HL-60/S4 treated with phorbol 12-myristate 13-acetate at 8.2 ng/mL for 4 days and 3 days (cell line): Measurements from ENCODE around the gene EPS8L2.
"Not testable (repeated sequence)": the region's sequence is repeated elsewhere in the genome, so short reads cannot be mapped to it uniquely, and the experiment has no call there.

Experiments used
- in situ Hi-C: fragments of 300-500 bp; cut with MboI; formaldehyde crosslinking; loops from 2 replicates; pipeline ENCODE4 v1.15.0; 2022; ENCODE audit warnings: low sequenced_read_pairs

Gene EPS8L2

GRCh38 chr11:724049-724777 lies 18.2 kb downstream of the EPS8L2 start:
- in situ Hi-C loops, result no loop called here

DNA sequence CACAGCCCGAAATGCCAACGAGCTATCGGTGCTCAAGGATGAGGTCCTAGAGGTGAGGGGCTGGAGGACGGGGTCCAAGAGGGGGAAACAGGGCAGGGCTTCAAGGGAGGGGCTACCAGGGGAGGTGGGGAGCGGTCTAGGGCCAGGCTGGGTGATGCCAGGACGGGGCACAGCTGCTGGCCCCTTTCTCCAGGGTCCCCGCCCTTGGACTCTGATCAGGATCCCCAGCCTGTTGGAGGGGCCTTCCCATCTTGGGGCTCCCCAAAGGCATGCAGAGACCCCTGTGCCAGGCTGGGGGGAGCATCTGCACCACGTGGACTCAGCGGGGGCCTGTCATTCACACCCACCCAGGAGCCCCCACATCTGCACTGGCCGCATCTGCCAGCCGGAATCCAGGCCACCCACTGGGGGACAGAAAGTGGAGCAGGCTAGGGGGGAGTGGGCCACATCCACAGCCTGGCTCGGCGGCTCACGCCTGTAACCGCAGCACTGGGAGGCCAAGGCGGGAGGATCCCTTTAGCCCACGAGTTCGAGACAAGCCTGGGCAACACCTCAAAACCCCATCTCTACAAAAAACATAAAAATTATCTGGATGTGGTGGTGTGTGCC lies 18.9 kb downstream of the EPS8L2 start:
- in situ Hi-C loops, result no loop called here

DNA sequence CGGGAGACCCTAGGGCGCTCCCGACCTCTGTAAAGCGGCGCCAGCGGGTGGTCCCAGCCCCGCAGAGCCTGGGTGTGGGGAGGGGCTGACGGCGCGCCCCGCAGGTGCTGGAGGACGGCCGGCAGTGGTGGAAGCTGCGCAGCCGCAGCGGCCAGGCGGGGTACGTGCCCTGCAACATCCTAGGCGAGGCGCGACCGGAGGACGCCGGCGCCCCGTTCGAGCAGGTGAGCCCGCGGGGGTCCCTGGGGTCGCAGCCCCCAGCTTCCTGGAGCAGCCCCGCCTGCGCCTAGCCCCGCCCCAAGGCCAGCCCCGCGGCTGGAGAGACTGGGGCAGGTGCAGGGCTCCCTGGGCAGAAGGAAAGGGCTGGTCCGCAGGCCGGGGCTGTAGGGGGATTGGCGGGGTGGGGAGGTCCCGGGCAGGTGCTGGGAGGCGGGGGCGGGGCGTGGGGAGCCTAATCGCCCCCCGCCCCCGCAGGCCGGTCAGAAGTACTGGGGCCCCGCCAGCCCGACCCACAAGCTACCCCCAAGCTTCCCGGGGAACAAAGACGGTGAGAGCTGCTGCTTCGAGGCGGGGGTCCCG lies 19.7 kb downstream of the EPS8L2 start:
- in situ Hi-C loops, result no loop called here

DNA sequence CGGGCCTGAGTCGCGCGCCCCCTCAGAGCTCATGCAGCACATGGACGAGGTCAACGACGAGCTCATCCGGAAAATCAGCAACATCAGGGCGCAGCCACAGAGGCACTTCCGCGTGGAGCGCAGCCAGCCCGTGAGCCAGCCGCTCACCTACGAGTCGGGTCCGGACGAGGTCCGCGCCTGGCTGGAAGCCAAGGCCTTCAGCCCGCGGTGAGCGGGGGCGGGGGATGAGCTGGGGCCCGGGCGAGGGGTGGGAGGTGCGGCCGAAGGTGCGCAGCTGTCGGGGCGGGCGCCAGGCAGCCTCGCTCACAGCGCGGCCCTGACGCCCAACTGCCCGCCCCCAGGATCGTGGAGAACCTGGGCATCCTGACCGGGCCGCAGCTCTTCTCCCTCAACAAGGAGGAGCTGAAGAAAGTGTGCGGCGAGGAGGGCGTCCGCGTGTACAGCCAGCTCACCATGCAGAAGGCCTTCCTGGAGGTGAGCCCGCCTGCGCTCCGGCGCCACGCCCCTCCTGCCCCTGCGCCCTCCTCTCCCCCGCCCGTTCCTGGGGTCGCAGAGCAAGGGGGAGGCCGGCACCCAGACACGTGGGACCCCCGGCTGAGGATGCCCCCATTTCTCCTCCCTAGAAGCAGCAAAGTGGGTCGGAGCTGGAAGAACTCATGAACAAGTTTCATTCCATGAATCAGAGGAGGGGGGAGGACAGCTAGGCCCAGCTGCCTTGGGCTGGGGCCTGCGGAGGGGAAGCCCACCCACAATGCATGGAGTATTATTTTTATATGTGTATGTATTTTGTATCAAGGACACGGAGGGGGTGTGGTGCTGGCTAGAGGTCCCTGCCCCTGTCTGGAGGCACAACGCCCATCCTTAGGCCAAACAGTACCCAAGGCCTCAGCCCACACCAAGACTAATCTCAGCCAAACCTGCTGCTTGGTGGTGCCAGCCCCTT lies 20.5 kb downstream of the EPS8L2 start:
- in situ Hi-C loops, result no loop called here

DNA sequence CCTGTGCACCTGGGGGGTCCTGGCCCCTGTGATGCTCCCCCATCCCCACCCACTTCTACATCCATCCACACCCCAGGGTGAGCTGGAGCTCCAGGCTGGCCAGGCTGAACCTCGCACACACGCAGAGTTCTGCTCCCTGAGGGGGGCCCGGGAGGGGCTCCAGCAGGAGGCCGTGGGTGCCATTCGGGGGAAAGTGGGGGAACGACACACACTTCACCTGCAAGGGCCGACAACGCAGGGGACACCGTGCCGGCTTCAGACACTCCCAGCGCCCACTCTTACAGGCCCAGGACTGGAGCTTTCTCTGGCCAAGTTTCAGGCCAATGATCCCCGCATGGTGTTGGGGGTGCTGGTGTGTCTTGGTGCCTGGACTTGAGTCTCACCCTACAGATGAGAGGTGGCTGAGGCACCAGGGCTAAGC lies 21.3 kb downstream of the EPS8L2 start:
- in situ Hi-C loops, result no loop called here

DNA sequence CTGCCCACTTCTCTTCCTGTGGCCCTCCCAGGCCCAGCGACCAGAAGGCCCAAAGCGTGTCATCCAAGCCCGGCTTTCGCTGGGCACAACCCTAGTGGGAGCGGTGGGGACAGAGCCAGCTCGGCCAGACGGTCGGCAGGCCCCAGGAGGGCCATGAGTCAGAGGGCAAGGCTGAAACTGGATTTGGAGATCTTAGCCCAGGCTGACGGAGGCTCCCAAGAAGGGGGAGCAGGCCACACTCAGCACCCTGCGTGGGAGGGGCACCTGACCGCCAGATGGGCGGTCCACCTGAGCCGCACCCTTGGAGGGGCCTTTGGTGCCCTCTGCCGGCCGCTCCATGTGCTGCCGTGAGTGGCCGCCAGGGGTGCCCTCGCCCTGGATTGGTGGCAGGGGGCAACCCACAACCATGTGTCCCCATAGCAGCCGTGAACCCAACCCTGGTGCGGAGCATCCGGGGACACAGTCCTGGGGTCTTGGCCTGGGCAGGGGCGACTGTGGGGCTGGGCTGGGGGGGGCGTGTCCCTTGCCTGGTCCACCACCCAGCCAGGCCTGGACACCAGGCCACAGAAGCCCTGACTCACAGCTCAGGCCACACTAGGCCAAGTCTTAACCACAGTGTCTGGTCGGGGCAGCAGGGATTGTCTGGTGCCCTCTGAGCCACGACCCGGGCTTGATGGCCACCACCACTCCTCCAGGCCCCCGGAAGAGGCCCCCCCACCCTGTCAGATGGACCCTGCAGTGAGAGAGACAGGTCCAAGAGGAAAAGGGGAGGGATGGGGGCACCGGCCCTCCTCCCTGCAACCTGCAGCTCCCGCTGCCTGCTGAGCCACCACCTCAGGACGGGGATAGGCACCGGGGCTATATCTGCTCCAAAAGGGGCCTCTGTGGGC lies 22.1 kb downstream of the EPS8L2 start:
- in situ Hi-C loops, result no loop called here

DNA sequence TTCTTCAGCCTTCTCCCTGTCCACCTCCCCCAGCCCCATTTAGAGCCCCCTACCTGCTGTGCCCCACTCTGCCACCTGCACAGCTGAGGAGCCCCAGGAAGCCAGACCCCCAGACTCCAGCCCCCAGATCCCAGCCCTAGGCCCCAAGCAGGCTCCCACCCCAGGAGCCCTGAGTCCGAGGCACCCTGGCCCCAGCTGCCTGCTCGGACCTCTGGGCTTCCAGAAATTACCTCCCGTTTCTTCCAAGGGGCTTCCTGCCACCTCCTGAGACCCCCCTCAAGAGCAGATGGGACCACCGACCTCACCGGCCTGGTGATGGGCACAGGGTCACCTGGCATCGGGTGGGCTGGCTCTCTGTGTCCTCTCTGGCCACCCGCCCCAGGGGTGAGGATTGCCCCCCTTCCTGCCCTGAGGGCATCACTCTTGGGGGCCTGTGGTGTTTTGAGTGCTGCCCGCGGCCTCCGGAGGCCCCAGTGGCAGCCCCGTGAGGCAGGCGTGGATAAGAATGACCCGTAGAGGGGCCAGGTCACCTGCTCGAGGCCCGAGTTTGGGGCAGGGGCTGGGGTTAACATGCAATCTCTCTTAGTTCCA lies 23.0 kb downstream of the EPS8L2 start:
- in situ Hi-C loops, result no loop called here

DNA sequence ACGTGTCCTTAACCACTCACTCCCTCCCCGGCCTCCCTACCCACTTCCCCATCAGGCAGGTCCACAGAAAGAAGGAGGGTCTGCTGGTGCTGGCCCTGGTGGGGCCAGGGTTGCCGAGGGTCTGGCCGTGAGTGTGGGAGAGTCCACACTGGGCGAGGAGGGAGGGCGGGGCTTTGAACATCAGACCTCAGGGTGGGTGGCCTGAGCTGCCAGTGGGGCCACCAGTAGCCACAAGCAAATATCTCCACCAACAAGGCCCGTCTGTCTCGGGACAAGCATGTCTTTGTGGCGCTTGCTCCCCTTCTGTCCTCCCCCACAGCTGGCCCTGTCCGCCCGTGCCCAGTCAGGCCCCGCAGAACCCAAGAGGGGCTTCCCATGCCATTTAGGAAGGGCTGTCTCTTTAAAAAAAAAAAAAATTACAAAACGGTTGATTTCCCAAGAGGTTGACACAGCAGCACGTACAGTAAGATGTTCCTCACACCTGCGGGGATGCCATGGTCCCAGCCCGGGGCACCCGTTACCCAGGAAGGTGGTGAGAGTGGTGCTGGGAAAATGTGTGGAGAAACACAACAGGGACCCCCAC lies 23.6 kb downstream of the EPS8L2 start:
- in situ Hi-C loops, result no loop called here

DNA sequence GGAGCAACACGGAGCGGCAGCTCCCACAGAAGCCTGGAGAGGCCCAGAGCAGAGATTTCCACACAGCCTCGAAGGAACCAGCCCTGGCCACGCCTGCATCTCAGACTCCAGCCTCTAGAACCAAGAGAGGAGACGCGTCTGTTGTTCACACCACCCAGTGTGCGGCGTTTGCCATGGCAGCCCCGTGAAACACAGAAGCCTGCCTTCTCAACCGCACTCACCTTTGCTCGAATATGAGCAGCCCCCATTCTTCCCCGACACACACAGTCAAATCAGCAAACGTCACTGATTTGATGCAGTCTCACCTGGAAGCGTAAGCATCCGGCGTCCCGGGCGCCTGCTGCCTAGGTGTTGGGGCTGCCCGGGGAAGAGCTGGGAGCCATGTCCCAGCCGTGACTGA lies 27.0 kb downstream of the EPS8L2 start:
- in situ Hi-C loops, result no loop called here

DNA sequence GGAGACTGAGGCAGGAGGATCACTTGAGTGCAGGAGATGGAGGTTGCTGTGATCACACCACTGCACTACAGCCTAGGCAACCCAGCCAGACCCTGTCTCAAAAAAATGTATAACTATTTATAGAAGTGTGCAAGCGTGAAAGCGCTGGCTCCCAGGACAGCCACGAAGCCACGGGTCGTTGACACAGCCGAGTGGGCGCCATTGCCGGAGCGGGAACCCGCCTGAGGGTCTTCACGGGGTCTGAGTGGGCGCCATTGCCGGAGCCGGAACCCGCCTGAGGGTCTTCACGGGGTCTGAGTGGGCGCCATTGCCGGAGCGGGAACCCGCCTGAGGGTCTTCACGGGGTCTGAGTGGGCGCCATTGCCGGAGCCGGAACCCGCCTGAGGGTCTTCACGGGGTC lies 28.5 kb downstream of the EPS8L2 start:
- in situ Hi-C loops, result not testable (repeated sequence)

- in situ Hi-C loops, result no loop called here
Measured at GRCh38 chr11:737366-737765, 31.3 kb downstream of the EPS8L2 start.

GRCh38 chr11:737899-738298 lies 31.9 kb downstream of the EPS8L2 start:
- in situ Hi-C loops, result not testable (repeated sequence)

DNA sequence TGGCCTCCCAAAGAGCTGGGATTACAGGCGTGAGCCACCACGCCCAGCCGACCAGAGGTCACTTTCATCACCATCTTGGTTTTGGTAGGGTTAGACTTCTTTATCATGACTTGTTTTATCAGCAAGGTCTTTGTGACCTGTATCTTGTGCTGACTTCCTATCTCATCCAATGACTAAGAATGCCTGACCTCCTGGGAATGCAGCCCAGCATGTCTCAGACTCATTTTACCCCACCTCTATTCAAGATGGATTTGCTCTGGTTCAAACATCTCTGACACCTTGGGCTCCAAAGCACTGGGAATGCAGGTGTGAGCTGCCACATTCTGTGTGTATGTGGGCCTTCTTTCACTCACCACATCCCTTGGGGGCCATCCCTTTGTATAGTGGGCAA lies 36.1 kb downstream of the EPS8L2 start:
- in situ Hi-C loops, result no loop called here

- in situ Hi-C loops, result no loop called here
Measured at GRCh38 chr11:742571-743201, 36.7 kb downstream of the EPS8L2 start.

DNA sequence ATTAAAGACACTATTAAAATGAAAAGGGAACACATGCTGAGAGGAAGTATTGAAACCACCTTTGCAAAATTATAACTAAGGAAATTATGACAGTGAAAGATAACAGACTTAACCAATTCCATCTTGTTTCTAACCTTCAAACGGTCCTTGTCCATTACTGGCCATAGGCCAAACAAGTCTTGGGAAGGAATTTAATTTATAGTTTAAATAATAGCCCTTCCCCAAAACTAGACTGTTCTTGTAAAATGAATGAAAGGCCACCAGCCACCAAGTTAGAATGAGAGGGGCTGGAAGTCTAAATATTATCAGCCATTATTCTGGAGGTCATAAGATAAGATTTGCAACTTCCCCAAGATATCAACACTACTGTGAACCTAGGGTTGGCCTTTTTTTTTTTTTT lies 39.4 kb downstream of the EPS8L2 start:
- in situ Hi-C loops, result no loop called here

GRCh38 chr11:746289-747157 lies 40.5 kb downstream of the EPS8L2 start:
- in situ Hi-C loops, result no loop called here

DNA sequence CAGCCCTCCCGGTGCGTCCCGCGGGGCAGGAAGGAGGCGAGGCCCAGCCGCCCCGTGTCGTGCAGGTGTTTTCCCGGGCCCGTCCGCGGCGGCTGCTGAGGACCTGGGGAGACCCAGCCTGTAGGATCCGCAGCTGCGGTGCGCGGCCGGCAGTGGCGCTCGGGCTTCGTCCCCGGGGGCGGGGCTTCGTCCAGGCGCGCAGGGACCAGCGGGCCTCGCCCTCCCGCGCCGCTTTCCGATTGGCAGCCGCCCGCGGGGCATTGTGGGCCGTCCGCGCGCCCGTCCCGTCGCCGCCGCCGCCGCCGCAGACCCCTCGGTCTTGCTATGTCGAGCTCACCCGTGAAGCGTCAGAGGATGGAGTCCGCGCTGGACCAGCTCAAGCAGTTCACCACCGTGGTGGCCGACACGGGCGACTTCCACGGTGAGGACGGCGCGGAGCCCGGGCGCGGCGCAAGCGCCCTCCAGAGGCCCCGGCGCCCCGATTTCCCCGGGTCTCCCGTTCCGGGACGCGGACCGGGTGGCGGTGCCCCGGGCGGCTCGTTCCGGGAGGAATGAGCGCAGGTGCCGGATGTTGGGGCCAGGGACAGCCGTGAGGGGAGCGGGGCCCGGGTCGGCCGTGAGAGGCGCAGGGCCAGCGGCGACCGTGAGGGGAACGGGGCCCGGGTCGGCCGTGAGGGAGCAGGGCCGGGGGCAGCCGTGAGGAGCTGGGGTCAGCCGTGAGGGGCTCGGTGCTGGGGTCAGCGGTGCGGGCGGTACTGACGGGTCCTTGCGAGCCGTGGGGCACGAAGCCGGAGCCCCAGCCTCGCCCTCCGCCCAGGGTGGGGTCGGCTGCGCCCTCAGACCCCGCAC lies 41.4 kb downstream of the EPS8L2 start, which contains the start of gene TALDO1:
Gene TALDO1 (plus strand): TSS at position 307 of the 849 bp plus-strand sequence. CDS start 18 bp downstream, at position 325.
- in situ Hi-C loops, result no loop called here
